ENCODE results near the gene AKAP7.

- TF ChIP-seq POLR2A (IDR thresholded peaks at IDR 0.05; ENCODE audit: low read length) = no peak
- no peak for TF ChIP-seq GATA1 (IDR thresholded peaks at IDR 0.05; ENCODE audit: low read depth, low read length)
Measured at GRCh38 chr6:131317516-131317915, 182.2 kb downstream of the AKAP7 start.
